GM21529 (cell line): ENCODE results near the gene AMELX.

Experiments used
- ATAC-seq: cut with Tn5 transposase; IDR thresholded peaks from one replicate; pipeline ENCODE4 v1.9.1; 2021; ENCODE audit not compliant: unreplicated experiment

The AMELX gene

GRCh38 chrX:11305641-11306040, 12.4 kb downstream of the AMELX start:
- ATAC-seq: no peak

GRCh38 chrX:11309220-11309619, 16.0 kb downstream of the AMELX start:
- no peak for ATAC-seq

- ATAC-seq: no peak
These were observed 18.5 kb downstream of the AMELX start for GRCh38 chrX:11311706-11312105.

- ATAC-seq: no peak
These were observed 26.8 kb downstream of the AMELX start for GRCh38 chrX:11319806-11320520.

GRCh38 chrX:11321986-11322385, 28.8 kb downstream of the AMELX start:
- no peak for ATAC-seq

- ATAC-seq: no peak
These were observed 34.9 kb downstream of the AMELX start for GRCh38 chrX:11328134-11328533.

GRCh38 chrX:11329021-11329420, 35.8 kb downstream of the AMELX start:
- ATAC-seq: no peak

GRCh38 chrX:11331788-11332187, 38.6 kb downstream of the AMELX start:
- ATAC-seq: no peak

- no peak for ATAC-seq
These were observed 41.0 kb downstream of the AMELX start for GRCh38 chrX:11334165-11334564.

- ATAC-seq: no peak
These were observed 43.0 kb downstream of the AMELX start for GRCh38 chrX:11336201-11336600.

- no peak for ATAC-seq
These were observed 44.2 kb downstream of the AMELX start for GRCh38 chrX:11337292-11338009.

- ATAC-seq: peak; percentile 84
These were observed 48.3 kb downstream of the AMELX start for GRCh38 chrX:11341274-11342201.

- ATAC-seq: no peak
These were observed 49.5 kb downstream of the AMELX start for GRCh38 chrX:11342673-11343072.

GRCh38 chrX:11346121-11346682, 53.0 kb downstream of the AMELX start:
- no peak for ATAC-seq

GRCh38 chrX:11347300-11347699, 54.1 kb downstream of the AMELX start:
- ATAC-seq: no peak

GRCh38 chrX:11349020-11349419, 55.8 kb downstream of the AMELX start:
- ATAC-seq: no peak

- no peak for ATAC-seq
These were observed 56.6 kb downstream of the AMELX start for GRCh38 chrX:11349661-11350337.
